ENCODE data around the gene ADRA1B. TPM values are rescaled to one million over a fixed set of nuclear protein-coding genes. Genes with fewer than 3 reads are reported as not detected.

The ADRA1B gene
- total RNA-seq: 1 to 10 TPM; 2.7 to 9.3 TPM

GRCh38 chr5:159915904-159916840, at the start of gene ADRA1B:
Gene ADRA1B (plus strand): TSS chr5:159916482. CDS start chr5:159916906, 424 bp downstream.

DNA sequence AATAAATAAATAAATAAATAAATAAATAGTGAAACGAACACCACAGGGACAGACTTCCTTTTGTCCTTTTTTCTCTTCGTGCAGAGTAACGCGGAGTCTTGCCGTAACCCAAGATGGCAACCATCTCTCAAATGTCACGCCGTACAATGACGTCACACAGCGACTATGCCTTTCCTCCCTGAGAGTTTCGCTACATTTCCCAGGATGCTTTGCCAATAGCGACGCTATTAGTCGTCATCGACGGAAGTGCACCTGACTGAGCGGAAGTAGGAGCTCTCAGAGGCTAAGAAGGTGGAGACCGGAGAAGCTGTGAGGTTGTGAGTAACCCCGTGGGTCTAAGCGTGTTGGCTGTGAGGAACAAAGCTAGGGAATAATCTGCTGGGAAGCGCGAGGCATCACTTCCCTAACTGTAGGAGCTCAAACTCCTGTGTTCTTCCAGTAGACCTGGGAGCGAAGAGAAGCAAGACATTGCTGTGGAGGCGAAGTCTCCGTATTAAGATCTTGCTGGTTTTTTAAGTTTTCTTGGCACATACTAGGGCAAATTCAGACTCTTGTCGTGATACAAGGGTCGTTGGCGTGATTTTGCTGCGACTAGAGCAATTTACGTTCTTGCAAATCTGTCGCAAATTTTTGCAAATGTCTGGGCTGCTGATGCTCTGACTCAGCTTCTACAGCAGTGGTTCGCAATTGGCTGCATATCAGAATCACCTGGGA, 92.8 kb downstream of the ADRA1B start, which contains the start of gene TTC1:
TSS of gene TTC1 (plus strand) at position 263 of the 714 bp plus-strand sequence. CDS start 1,390 bp downstream, outside the sequence.

Small RNA genes lying within 50 kb of the gene (small RNA-seq; reads per million reads assigned to genes)
- gene RF00019: 0 reads per million in 2 donors

Other genes starting within 250 kb of the ADRA1B start
- gene TTC1, start 92.7 kb downstream of the ADRA1B start, total RNA-seq: 10 to 100 TPM; 39.2 to 51.3 TPM
- gene PWWP2A, start 203.0 kb downstream of the ADRA1B start, total RNA-seq: 10 to 100 TPM; 13.3 to 13.8 TPM